Pancreas (tissue), 10 donors: ENCODE results near the gene CDH22. TPM values are rescaled to one million over a fixed set of nuclear protein-coding genes. Genes with fewer than 3 reads are reported as not detected.

Experiments used
- ATAC-seq, 4 donors: fragments of 200-7000 bp; cut with Tn5 transposase; one replicate each; pipeline versions ENCODE4 v1.8.0 to v1.9.1; 2020; ENCODE audit warnings: mild to moderate bottlenecking in 4 of 4, moderate library complexity in 4 of 4
- DNase-seq, 6 donors: peaks; one replicate each; pipeline ENCODE4 v3.0.0-alpha.2; 2020
- FAIRE-seq: peaks from 2 replicates; lab custom pipeline; 2012; peaks lifted over from hg19 to GRCh38; lab: Jason Lieb, UNC
- H3K27ac ChIP-seq, 4 donors: fragments of 200-600 bp; sonication (generic); 1 replicate in 3 of 4; 2 replicates in 1 of 4; pipeline versions ENCODE4 v1.5.0 to v1.8.0; 2020
- H3K27me3 ChIP-seq, 4 donors: fragments of 200-600 bp; one replicate each; pipeline ENCODE4 v1.8.0; 2021
- H3K36me3 ChIP-seq, 3 donors: fragments of 200-600 bp; sonication (generic) in 1 of 3; one replicate each; pipeline versions ENCODE4 v1.5.0 to v1.8.0; 2020 to 2021
- H3K4me1 ChIP-seq, 3 donors: fragments of 200-600 bp; one replicate each; pipeline ENCODE4 v1.8.0; 2021
- H3K4me3 ChIP-seq, 4 donors: fragments of 200-600 bp; sonication (generic) in 2 of 4; one replicate each; pipeline versions ENCODE4 v1.5.0 to v1.8.0; 2020 to 2021
- H3K9me3 ChIP-seq, 4 donors: fragments of 200-600 bp; one replicate each; pipeline ENCODE4 v1.8.0; 2021
- CTCF ChIP-seq, 4 donors: fragments of 200-600 bp; sonication (generic) in 3 of 4; IDR thresholded peaks; one replicate each; pipeline versions ENCODE4 v1.5.0 to v1.8.0; 2021; ENCODE audit warnings: antibody characterized with exemption in 4 of 4
- WGBS, 2 donors: extraction: QIAGEN DNeasy Blood & Tissue Kit; methylation state at CpG; one replicate each; pipeline ENCODE4 v1.1.7; 2013; 5-methylcytosine and 5-hydroxymethylcytosine counted together
- intact Hi-C, 3 donors: fragments of 100-400 bp; cut with DNase I; formaldehyde crosslinking; loops; one replicate each; pipeline versions ENCODE4 v1.11.1 to v1.14.2; 2022
- polyA plus RNA-seq, 2 donors: library from polyadenylated mRNA; stranded (reverse); fragments of 200-250 nt; gene quantifications; one replicate each; pipeline ENCODE4 v1.2.3, GENCODE V29; 2013
- total RNA-seq, 6 donors: library from RNA; stranded (reverse); fragmentation: NEBNext Ultra II Directional in 4 of 6; extraction: Animal tissue kit (Norgen Biotek cat#: 25700) in 4 of 6; gene quantifications; one replicate each; pipeline versions ENCODE4 v1.2.1 to v1.2.4, GENCODE V29; 2021 to 2023
- donor health status: healthy with polysubstance abuse.
- donor health status: DM: no; HTN: no; CAD: no; lungs with moderate emphysema.
- donor health status: DM: no; HTN: no; CAD: no.
- donor health status: control.
- donor health status: control.
- donor health status: Bipolar disorder and iron deficiency.
- donor health status: DM: yes; HTN: yes; CAD: no.
- donor health status: DM: no; HTN: no; CAD: no.
- donor health status: DM: no; HTN: no; CAD: no.
- donor health status: DM: yes; HTN: yes; CAD: no.

Gene CDH22
- total and polyA plus RNA-seq, 8 donors: 0.97 to 11.9 (median 3.3) TPM

- H3K36me3 ChIP-seq: no peaks in the 10 kb centered on the region
- FAIRE-seq (no peak), ATAC-seq (peak; percentile 22 to 58 (median 44)), DNase-seq (peak in 1 of 6 donors; percentile 35)
- no peak for TF ChIP-seq CTCF (IDR thresholded peaks at IDR 0.05)
- peaks cover 0 to 7% (median 0%) of the 10 kb centered on the region in 3 donors for H3K4me1 ChIP-seq
- WGBS, 2 donors: 54% methylated on average over 24 of the region's 24 CpGs
- peak overlapping the region in 3 of 4 donors; percentile 51 to 69 (median 53) for H3K27ac ChIP-seq
- H3K9me3 ChIP-seq: no peaks in the 10 kb centered on the region
- H3K27me3 ChIP-seq: no peaks in the 10 kb centered on the region
- intact Hi-C loops: no loop called here
- no peak overlapping the region for H3K4me3 ChIP-seq
Observed at GRCh38 chr20:46316984-46317684, 8.8 kb upstream of the CDH22 start.

GRCh38 chr20:46315311-46315710 lies 7.0 kb upstream of the CDH22 start:
- Histone ChIP-seq H3K4me1 (peaks cover 0 to 14% (median 0%) of the 10 kb centered on the region in 3 donors), H3K36me3 (no peaks in the 10 kb centered on the region), H3K27me3 (no peaks in the 10 kb centered on the region), H3K4me3 (no peak overlapping the region), H3K27ac (no peak overlapping the region), H3K9me3 (no peaks in the 10 kb centered on the region)
- TF ChIP-seq CTCF (IDR thresholded peaks at IDR 0.05): no peak
- DNase-seq (no peak), FAIRE-seq (no peak), ATAC-seq (no peak)
- intact Hi-C loops: no loop called here
- WGBS, 2 donors: 75 to 77% methylated on average over 6 of the region's 6 CpGs

- H3K27ac ChIP-seq: no peak overlapping the region
- no peak for FAIRE-seq
- no peaks in the 10 kb centered on the region for H3K36me3 ChIP-seq
- 47 to 50% methylated on average over 16 of the region's 16 CpGs for WGBS, 2 donors
- intact Hi-C loops: no loop called here
- peaks cover 0 to 14% (median 0%) of the 10 kb centered on the region in 3 donors for H3K4me1 ChIP-seq
- no peak for TF ChIP-seq CTCF (IDR thresholded peaks at IDR 0.05)
- H3K4me3 ChIP-seq: no peak overlapping the region
- ATAC-seq: no peak
- H3K9me3 ChIP-seq: no peaks in the 10 kb centered on the region
- H3K27me3 ChIP-seq: no peaks in the 10 kb centered on the region
- DNase-seq: no peak
Observed at GRCh38 chr20:46312945-46313861, 4.9 kb upstream of the CDH22 start.

- intact Hi-C loops: no loop called here
- Histone ChIP-seq H3K36me3 (no peaks in the 10 kb centered on the region), H3K27ac (no peak overlapping the region), H3K4me1 (peaks cover 0 to 11% (median 4%) of the 10 kb centered on the region in 3 donors), H3K9me3 (no peaks in the 10 kb centered on the region), H3K4me3 (peak overlapping the region in 2 of 4 donors; percentile 8 to 29), H3K27me3 (no peaks in the 10 kb centered on the region)
- WGBS, 2 donors: 2 to 4% methylated on average over 39 to 47 of the region's 47 CpGs
- TF ChIP-seq CTCF (IDR thresholded peaks at IDR 0.05): no peak
- FAIRE-seq (no peak), ATAC-seq (peak in 3 of 4 donors; percentile 2 to 31 (median 5)), DNase-seq (peak in 2 of 6 donors; percentile 40 to 67)
Observed at GRCh38 chr20:46312075-46312944, 4.0 kb upstream of the CDH22 start.
